GM21717 (cell line): ENCODE data around the gene COL5A2.

Source experiments
- ATAC-seq: cut with Tn5 transposase; IDR thresholded peaks from one replicate; pipeline ENCODE4 v1.9.1; 2021; ENCODE audit warnings: mild to moderate bottlenecking, moderate library complexity; ENCODE audit not compliant: unreplicated experiment

Gene COL5A2

DNA sequence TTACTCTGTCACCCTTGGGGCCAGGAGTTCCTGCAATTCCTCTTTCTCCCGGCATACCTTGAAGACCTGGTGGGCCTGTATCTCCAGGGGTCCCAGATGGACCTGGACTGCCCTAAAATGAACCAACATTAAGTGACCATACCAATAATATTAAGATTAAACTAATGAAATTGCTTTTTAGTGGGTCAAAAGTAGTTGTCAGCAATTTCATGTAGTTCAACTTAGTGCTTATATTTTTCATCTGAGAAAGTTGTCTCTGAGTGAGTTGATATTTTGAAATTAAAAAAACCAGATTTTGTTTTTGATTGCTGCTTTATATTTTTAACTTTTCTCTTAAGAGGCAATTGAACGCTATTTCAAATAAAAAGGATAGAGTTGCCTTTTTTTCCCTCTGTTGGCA lies 122.2 kb downstream of the COL5A2 start:
- ATAC-seq, result no peak

DNA sequence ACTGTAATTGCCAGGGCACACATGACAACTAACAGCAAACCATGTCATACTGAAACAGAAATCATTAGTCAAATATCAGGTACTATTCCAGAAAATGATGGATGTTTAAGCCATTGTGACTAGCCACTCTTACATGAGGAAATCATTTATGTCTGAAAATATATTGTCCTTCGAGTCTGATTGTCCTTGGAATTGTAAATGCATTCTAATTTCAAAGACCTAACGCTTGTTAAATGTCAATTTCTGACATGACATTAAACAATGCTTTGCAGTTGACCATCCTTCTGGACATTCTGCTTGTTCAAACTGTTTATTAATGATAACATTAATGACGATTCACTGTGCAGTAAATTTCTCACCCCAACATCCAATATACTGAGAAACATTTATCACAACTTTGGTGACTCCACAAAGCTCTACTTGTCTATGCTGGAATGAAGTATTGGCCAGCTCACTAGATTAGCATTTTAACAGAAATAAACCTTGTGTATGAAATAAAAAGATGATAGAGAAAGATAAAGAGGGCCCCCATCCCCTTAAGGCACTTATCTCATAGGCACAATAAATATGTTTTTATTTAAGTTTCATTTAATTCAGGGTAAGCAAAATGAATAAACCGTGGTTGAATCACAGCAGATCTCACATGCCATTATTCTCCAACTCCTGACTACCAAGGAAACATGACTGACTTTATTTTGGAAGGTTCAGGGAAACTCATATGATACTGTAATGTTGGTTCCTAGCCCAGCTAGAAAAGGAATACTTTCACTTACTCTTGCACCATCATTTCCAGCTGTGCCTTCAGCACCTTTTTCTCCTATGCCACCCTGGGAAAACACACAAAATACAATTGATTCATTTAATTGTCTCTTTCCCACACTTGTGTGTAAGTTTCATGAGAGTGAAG lies 123.1 kb downstream of the COL5A2 start:
- no peak for ATAC-seq

GRCh38 chr2:189050165-189050712 lies 129.3 kb downstream of the COL5A2 start:
- ATAC-seq, result no peak

DNA sequence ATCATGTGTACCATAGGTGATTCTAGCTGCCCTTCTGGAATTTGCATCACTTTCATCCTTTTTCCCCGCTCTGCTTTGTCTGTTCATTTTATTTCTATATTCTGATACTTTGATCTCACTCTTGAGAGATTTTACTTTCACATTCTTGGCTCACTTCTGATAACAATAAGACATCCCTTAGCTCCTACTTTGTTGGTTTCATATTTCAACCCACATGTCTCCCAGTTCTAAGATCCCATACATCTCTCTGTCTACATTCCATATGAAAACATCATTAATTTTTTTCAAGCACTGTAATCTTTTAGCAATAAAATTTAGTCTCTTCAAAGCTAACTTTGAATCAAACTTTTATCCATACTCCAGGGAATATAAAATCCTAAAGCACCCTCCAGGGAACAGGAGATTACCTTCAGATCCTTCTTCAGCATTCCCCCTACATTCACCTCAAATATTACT lies 129.8 kb downstream of the COL5A2 start:
- ATAC-seq, result no peak

DNA sequence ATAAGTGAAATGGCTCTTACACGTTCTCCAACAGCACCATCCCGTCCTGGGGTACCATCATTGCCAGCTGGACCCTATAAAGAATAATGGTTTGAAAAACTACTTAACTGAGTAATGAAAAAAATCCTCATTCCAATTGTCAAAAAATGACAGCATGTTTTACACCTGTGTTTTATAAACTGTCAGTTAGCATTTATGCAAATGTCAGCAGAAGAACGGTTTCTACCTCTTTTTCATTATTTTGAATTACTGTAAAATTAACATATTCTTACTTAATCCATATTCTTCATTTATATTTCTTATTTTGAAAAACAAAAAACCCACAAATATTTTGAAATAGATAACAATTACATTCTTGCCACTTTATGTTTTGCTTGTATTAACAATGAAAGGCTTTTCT lies 131.4 kb downstream of the COL5A2 start:
- ATAC-seq, result no peak

GRCh38 chr2:189047171-189047888 lies 132.2 kb downstream of the COL5A2 start:
- no peak for ATAC-seq

DNA sequence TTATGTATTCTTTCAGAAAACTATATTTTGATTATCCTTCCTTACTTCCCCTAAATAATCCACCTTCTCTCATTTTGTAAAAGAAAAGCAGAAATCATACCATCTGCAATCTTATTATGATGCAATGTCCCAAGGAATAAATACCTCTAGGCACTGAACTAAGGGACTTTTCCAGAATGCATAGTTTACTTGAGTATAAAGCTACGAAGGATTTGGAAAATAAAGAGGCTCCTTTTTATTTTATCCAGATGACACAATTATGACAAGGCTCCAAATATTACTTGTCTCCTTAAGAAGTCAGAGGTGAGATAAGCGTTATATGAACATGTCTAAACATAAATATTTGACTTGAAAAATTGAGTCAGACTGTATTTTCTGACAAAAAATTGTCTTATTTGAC lies 133.2 kb downstream of the COL5A2 start:
- no peak for ATAC-seq

GRCh38 chr2:189045836-189046235 lies 133.7 kb downstream of the COL5A2 start:
- ATAC-seq, result no peak

DNA sequence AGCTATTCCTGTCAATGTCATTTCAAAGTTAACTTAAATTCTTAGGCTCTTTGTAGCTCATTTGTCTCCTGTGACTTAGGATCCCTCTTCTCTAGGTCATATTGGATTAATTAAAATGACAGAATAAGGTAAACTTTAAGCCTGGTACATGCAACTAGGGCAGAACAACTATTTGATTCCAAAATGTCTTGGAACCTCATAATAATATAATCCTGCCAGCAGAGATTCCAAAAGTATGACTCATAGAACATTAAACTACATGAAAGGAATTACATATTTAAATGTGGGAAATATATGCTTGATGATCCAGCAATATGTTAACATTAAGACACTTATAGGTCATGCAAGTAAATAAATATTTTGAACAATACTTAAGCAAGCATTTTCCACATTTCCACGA lies 142.0 kb downstream of the COL5A2 start:
- ATAC-seq, result no peak

- no peak for ATAC-seq
Measured at GRCh38 chr2:189024901-189025618, 154.5 kb downstream of the COL5A2 start.

GRCh38 chr2:189022492-189022891 lies 157.1 kb downstream of the COL5A2 start:
- no peak for ATAC-seq

- no peak for ATAC-seq
Measured at GRCh38 chr2:189022053-189022481, 157.5 kb downstream of the COL5A2 start.

- no peak for ATAC-seq
Measured at GRCh38 chr2:189020179-189020578, 159.4 kb downstream of the COL5A2 start.

DNA sequence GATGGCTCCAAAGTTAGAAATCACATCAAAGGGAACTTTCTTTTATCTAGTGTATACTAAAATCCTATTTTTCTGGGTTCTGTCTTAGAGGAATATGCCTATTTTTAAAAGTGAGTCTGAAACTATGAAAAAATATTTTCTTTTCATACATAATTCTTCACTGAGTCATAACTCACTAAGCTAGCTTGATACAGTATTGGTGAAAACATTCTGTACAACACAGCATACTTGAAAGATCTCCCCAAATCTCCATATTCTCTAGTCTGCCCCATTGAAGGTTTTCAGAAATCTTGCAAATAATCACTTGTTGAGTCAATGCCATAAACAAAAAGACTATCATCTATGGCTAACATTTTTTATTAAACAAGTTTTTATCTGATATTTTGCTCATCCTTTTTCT lies 160.9 kb downstream of the COL5A2 start:
- no peak for ATAC-seq

DNA sequence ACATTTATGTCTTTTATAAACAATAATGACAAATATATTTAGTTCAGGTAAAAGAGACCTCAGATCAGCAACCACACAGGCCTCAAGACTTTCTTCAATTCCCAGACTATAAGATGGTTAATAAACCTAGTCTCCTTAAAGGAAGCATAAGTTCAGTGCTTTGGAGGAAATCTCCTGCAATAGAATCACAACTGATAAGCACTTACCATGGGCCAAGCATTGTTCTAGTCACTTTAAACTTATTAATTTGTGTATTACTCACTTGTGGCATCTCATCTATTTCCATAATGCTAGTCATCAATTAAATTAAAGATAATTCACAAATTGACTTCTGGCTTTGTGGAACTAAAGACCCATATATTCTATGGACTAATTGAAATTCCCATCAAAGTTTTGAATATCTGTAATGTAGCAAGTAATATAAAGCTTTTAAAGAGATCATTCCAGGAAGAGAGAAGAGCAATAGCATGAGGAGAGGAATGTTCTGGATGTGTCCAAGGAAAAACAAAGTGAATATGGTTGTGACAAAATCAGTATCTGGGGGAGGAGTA lies 163.2 kb downstream of the COL5A2 start:
- no peak for ATAC-seq

DNA sequence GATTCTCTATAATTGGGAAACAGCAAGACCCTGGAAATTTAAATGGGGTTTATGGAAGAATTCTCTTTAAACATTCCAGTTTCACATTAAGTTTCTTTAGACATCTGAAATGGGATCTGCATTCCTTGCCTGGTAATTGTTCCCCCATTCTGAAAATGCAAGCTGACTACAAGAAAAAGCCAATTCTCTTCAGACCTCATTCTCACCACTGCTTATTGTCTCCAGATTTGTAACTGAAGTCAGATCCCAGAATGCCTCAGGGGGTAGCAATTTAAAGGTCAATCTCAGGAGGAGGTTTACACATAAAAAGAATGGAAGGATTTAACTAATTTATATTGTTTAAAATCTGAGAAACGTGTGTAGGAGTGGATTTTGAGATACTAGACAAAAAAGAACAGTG lies 164.2 kb downstream of the COL5A2 start:
- ATAC-seq, result no peak

- no peak for ATAC-seq
Measured at GRCh38 chr2:189014449-189015138, 165.0 kb downstream of the COL5A2 start.

GRCh38 chr2:189013671-189014448 lies 165.7 kb downstream of the COL5A2 start:
- no peak for ATAC-seq

- no peak for ATAC-seq
Measured at GRCh38 chr2:189013031-189013430, 166.5 kb downstream of the COL5A2 start.
